GM19043 (cell line): ENCODE results near the gene DNAH3.
"Not testable (repeated sequence)": the region's sequence is repeated elsewhere in the genome, so short reads cannot be mapped to it uniquely, and the experiment has no call there.

Source experiments
- ATAC-seq: cut with Tn5 transposase; IDR thresholded peaks from one replicate; pipeline ENCODE4 v1.9.1; 2021; ENCODE audit warnings: low read depth; ENCODE audit not compliant: unreplicated experiment

The DNAH3 gene

GRCh38 chr16:21150375-21151001 is at the start of gene DNAH3:
Gene DNAH3, minus strand, starts transcription at chr16:21150846. Its CDS starts 527 bp downstream, at chr16:21150319.
- ATAC-seq, result no peak

DNA sequence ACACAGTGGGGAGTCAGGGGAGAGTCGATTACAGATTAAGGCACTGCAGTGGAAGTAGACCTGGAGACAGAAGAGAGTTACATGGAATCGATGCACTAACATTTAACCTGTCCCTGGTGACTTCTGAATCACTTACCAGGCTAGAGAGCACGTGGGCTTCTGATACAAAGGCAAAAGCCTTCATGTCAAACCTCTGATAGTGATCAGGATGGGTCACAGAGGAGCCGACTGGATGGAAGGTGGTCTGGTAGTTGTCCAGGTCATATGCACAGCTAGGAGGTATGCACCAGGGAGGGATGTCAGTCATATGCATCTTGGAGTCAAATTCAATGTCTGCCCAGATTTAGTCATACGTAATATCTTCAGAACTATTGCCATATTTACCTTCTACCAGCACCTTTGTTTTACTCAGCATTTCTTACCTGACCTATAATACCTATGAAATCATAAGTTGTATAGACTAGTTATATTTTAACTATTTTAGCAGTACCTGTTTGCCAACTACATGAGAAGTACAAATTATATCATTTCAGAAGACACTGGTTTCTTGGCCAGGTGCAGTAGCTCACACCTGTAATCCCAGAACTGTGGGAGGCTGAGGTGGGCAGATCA is 49.1 kb upstream of the DNAH3 start:
- no peak for ATAC-seq

- ATAC-seq, result no peak
These were observed 47.0 kb upstream of the DNAH3 start for GRCh38 chr16:21197621-21198020.

GRCh38 chr16:21197112-21197511 is 46.5 kb upstream of the DNAH3 start:
- ATAC-seq, result no peak

DNA sequence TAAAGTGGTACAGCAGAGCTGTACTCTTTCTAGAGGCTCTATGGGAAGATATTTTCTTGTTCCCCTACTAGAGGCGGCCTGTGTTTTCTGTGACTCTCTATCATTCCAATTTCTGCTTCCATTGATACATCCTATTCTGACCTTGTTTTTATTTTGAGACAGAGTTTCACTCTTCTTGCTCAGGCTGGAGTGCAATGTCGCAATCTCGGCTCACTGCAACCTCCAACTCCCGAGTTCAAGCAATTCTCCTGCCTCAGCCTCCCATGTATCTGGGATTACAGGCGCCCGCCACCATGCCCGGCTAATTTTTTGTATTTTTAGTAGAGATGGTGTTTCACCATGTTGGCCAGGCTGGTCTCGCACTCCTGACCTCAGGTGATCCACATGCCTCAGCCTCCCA is 44.7 kb upstream of the DNAH3 start:
- not testable (repeated sequence) for ATAC-seq

DNA sequence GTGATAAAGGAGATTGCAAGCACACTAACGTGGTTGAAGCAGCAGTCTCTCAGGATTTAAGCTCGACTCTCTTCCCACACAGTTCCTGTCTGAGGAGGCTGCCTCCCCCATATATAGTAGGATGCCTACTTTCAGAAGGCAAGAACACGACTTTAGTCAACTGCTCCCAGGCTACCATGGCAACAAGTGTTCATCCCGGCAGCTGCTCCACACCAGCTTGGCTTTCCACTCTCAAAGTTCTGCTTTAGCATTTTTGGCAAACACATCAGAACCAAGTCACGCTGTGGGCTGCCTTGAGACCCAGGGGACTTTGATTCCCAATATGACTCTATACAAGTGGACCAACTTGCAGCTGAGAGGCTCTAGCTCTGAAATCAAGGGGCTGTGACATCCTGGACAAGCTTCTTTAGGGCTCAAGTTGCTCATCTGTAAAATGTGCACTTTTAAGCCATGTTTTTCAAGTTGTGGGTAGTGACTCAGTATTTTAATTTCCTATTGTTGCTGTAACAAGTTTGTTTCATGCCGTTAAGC is 44.2 kb upstream of the DNAH3 start:
- no peak for ATAC-seq

- ATAC-seq, result no peak
These were observed 42.3 kb upstream of the DNAH3 start for GRCh38 chr16:21192991-21193390.

DNA sequence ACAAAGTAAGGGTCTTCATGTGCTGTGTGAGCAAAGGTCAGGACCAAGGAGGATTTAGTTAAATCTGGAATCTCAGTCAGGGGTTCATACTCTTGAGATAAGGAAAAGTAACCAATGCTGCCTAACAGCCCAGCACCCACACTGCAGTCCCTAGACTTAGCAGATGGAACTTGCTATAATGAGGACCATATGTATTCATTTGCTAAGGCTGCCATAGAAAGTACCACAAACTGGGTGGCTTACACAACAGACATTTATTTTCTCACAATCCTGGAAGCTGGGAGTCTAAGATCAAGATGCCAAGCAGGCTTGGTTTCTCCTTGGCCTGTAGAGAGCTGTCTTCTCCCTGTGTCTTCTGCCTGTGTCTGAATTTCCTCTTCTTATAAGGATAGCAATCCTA is 40.0 kb upstream of the DNAH3 start:
- ATAC-seq, result no peak

DNA sequence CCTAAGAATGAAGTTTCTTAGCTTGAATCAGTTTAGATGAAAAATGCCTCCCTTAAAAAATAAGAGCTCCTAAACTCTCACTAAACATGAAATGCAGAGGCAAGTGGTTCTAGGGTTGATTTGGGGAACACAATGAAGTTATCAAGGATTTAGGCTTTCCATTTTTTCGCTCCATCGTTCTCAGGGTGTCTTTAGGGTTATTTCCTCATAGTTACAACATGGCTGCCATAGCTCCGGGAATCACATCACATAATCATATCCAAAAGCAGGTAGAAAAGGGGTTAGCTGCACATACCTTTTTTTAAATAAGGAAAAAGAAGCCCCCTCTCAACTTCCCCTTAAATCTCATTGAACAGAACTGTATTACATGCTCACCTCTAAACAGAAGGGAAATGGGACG is 39.4 kb upstream of the DNAH3 start:
- no peak for ATAC-seq

DNA sequence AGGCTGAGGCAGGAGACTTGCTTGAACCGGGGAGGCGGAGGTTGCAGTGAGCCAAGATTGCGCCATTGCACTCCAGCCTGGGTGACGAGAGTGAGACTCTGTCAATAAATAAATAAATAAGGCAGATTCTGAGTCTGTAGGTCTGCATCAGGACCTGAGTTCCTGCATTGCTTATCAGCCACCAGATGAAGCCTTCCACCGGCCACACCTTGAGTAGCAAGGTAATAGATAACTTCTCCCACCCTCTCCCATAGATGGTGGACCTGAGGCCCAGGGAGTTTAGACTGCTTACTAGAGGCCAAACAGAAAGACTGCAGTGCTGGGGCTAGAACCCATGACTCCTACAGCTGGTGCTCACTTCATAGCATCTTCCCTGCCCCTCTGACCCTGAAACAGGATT is 38.7 kb upstream of the DNAH3 start:
- ATAC-seq, result no peak

DNA sequence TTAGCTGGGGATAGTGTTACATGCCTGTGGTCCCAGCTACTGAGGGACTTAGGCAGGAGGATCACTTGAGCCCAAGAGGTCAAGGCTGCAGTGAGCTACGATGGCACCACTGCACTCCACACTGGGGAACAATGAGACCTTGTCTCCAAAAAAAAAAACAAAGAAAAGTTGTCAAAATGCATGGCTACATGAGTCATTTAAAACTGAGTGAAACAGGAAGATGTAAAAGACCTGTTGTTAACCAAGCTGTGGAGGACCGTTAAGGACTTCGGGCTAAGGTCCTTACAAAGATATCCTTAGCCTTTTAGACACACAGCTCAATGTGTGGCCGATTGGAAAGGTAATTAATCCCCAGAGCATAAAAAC is 35.7 kb upstream of the DNAH3 start:
- no peak for ATAC-seq

GRCh38 chr16:21185659-21186325 is 35.1 kb upstream of the DNAH3 start:
- ATAC-seq, result no peak

DNA sequence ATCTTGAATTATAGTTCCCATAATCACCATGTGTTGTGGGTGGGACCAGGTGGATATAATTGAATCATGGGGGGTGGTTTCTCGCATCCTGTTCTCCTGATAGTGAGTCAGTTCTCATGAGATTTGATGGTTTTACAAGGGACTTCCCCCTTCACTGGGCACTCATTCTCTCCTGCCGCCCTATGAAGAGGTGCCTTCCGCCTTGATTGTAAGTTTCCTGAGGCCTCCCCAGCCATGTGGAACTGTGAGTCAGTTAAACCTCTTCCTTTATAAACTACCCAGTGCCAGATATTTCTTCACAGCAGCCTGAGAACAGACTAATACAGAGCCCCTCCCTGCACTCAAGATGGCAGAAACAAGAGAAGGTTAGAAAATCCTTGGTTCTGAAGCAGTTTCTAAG is 34.2 kb upstream of the DNAH3 start:
- no peak for ATAC-seq

GRCh38 chr16:21183995-21184394 is 33.3 kb upstream of the DNAH3 start:
- ATAC-seq, result no peak

DNA sequence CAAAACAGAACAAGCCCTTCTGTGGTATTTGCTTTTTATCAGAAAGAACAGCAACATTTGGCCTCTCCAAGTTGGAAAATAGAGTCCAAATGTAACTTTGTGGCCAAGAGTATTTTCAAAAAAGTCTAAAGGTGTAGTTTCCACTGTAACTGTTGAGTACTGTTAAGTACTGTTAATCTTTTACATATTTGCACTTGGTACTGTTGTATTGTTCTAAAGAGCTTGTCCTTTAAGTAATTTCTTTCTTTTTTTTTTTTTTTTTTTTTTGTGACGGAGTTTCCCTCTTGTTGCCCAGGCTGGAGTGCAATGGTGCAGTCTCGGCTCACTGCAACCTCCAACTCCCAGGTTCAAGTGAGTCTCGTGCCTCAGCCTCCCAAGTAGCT is 29.3 kb upstream of the DNAH3 start:
- ATAC-seq, result no peak

DNA sequence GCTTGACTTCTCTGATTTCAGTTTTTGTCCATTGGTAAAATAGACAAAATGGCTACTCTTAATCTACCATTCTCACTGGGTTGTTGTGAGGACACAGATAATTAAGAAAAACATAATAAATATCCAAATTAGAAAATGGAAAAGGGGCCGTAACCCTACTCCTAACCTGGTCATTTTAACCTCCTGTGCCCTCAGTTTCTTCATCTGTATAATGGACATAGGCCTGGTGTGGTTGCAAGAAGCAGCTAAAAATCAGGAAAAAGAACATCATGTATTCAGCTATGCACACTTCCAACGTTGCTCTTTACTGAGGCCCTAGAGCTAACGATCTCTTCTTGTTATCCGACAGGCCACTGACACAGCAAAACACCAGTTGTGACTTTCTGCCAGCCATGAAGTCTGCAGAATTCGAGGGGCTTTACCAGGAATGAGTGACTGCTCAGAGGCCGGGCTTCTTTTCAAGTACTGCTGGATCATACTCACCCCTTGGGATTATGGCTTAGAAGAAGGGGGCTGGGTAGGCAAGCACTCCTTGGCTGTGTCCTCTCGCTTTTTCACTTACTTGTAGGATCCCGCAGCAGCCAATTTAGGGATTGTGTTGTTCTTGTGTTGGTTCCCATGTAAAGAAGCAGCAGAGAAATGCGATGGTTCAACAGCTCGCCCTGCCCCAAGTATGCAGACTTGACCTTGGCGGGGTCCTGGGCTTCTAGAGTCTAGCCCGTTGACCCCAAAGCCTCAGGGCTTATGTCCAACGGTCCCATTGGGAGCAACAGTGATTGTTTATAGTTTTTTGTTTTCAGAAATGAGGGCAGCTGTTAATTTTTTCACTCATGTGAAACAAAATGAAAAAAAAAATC is 28.7 kb upstream of the DNAH3 start:
- no peak for ATAC-seq

DNA sequence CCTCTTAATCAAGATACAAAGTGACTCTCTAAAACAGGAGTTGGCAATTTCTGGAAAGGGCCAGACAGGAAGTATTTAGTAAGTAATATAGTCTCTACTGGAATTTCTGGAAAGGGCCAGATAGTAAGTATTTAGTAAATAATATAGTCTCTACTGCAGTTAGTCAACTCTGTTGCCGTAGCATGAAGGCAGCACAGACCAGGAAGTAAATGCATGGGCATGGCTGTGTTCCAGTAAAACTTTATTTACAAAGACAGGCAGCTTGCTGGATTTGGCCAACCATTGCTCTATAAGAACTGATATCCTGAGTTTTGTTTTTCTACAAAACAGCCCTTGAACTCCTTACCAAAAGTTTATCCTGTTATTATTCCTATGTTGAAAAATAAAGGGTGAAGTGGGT is 24.8 kb upstream of the DNAH3 start:
- no peak for ATAC-seq

DNA sequence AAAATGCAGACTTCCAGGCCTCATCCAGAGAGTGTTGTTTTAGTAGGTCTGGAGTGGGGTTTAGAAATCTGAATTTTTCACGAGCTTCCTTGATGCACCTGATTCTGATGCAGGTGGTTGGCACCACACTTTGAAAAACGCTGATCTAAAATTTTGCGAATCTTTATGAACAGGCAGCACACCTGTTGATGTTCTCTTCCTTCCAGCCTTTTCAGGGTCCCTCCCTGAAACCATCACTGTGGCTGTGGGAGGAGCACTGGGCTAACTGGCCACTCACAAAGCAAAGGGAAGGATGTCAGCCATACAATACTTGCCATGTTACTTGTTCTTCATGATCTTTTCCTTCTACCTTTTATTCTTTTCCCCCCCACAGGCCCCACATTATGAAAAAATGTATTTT is 22.0 kb upstream of the DNAH3 start:
- ATAC-seq, result no peak

GRCh38 chr16:21170116-21170515 is 19.5 kb upstream of the DNAH3 start:
- not testable (repeated sequence) for ATAC-seq

- no peak for ATAC-seq
These were observed 18.8 kb upstream of the DNAH3 start for GRCh38 chr16:21169249-21169981.
